SH-SY5Y (cell line): Measurements from ENCODE around the gene MLN.

Source experiments
- GATA2 ChIP-seq: IDR thresholded peaks from 2 replicates; pipeline ENCODE4 v1.6.1; 2011; ENCODE audit warnings: mild to moderate bottlenecking, low read depth, low read length
- GATA3 ChIP-seq: IDR thresholded peaks from 2 replicates; pipeline ENCODE4 v1.6.1; 2011; ENCODE audit warnings: low read depth, mild to moderate bottlenecking, low read length, moderate library complexity

The MLN gene, protein sequence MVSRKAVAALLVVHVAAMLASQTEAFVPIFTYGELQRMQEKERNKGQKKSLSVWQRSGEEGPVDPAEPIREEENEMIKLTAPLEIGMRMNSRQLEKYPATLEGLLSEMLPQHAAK

DNA sequence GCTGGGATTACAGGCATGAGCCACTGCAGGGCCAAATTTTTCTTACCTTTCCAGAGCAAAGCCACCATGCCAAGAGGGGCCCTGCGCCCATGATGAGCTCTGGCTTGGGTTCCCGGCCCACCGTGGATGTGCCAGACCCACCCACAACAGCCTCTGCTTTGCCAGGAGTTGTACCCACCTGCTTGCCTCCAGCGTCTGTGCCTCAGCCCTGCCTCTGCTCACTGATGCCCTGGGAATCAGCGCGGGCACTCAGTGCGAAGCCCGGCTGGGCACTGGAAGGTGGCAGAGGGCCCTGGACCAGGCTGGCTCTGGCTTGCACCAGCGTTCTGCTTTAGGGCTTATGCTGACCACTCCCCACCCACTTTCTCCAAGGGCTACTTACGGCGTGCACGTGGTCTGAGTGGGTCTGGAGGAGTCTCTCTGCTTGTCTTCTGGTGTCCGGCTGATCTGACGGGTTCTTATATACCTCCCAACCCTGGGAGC, at the start of gene MLN:
Gene MLN (minus strand): TSS at position 433 of the 483 bp plus-strand sequence. CDS start 2,840 bp downstream, outside the sequence.
- no peak for TF ChIP-seq GATA3
- TF ChIP-seq GATA2, result no peak

DNA sequence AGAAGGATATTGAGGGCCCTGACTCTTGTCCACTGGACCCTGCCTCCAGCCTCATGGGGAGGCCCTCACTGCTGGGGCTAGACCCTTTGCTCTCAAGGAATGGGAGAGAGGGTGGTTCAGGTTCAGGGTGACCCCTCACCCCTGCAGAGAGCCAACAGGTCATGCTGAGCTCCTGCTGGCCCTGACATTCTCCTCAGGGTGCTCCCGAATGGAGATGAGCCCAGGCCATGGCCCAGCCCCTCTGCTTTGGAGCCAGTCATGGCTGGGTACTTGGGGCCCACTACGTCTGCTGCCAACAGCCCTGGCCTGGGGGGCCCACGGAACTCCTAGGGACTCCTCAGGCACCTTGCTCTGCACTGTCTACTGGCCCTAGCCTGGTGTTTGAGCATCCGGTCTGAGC, 49.2 kb upstream of the MLN start:
- TF ChIP-seq GATA3 (no peak), GATA2 (no peak)

DNA sequence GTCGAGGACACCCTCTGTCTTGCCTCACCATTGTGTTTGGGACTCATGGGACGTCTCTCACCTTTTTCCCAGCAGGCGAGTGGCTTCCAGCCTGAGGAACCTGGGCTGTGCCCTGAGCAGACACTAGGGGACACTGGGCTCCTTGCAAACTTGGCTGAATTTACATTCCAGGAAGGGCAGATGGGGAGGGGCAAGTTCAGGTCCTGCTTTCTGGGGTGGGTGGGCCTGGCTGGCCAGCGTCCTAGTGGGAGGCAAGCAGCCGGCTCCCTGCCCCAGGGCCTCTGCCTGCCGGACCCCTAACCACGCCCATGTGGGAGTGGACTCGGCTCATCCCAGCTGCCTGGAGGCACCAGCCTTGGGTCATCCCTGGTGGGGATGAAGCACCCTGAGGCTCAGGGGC, 48.2 kb upstream of the MLN start:
- TF ChIP-seq GATA2 (no peak), GATA3 (no peak)

DNA sequence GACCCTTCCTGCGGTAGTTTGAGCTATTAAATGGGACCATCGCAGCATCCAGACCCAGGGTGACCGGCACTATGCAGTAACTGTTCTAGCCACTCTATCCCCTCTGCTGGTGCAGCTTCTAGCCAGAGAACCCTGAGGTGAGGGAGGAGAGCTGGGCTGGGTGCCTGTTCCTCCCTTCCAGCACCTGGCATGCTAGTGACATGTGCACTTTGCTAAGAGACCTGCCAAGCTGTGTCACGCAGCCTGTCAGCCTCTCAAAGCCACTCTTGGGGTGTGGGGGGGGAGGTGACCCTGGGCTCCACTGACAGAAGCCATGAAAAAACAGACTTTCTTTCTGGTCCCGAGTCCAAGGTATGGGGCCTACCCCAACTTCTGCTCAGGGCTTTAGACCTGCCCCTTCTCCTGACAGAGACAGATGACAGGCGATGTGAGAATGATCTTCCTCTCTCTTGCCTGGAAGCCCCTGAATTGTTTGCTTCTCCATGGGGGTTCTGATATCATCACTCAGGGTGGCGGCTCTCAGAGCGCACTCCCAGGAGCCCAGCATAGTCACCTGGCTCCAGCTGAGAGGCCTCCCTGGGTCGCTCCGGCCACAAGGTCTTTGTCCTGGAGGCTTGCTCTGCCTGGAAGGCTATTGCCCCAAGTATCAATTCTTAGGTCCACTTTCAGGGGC, 47.2 kb upstream of the MLN start:
- TF ChIP-seq GATA2 (no peak), GATA3 (no peak)

DNA sequence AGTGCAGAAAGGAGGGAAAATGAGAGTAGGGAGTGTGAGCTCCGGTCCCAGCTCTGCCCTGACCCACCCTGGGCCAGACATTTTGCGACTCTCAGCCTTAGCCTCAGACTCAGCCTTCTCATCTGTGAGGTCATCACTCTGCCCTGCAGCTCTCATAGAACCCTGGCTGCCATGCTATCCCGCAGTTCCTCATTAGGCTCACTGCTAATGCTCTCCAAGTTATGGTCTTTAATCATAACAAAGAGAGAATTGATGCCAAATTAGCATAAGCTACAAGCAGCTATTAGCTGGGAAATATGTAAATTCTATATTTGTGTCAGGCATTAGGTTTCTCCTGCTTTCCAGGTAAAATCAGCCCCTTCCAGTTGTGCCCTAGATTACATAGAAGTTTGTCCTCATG, 46.5 kb upstream of the MLN start:
- TF ChIP-seq GATA2 (no peak), GATA3 (no peak)

DNA sequence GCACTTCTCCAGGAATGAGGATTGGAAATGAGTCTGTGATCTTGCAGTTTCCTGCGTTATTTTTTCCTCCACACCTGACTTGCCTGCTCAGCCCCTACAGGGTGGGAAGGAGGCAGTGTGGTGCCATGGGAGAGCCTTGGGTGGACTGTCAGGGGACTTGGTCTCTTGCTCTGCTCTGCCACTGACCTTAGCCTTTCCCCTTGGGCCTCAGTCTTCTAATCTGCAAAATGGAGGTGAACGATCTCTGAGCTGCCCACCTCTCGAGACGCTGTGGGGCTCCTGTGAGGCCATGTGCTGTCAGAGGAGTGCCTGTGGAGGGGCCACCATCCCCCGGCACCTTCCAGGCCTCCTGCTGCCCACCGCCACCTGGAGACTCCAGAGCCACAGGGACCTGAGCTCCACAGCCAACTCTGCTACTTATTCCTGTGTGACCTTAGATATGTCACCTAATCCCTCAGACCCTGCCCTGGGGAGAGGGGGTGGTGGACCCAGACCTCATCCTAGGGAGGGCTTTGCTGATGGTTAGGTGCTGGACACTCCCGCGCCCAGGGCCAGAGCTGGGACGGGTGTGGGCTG, 45.8 kb upstream of the MLN start:
- TF ChIP-seq GATA2 (no peak), GATA3 (no peak)

DNA sequence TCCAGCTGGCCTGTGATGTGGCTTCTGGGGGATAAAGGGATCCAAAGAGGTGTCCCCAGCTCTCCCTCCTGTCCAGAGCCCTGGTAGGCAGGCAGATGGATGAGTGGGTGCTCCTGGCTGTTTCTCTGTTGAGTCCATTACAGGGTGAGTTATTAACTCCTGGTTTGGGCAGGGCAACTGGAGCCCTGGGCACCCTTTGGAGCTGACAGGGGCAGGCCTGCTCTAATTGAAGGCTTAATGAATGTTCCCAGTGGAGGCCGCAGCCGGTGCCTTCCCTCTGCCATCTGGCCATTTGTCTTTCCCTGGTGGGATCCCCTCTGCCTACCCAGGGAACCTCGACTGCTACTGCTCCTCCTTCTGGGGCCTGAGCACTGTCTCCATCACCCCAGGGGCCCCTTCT, 44.7 kb upstream of the MLN start:
- TF ChIP-seq GATA2, result no peak
- TF ChIP-seq GATA3, result no peak

DNA sequence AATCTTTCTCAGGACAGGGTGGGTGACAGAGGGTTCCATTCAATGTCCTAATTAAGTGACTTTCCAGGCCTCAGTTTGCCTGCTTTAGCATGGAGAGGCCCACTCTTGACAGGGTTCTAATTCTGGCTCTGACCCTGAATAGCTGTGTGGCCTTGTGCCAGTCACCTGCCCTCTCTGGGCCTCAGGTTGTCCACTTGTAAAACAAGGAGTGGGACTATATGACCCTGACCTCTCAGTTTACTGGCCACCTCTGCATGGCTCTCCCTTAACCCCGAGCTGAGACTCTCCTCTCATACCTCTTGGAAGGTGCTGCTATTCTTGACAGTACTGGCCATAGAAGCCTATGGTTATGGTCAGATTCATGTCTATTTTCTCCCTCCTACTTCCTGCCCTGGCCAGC, 44.1 kb upstream of the MLN start:
- no peak for TF ChIP-seq GATA3
- no peak for TF ChIP-seq GATA2

DNA sequence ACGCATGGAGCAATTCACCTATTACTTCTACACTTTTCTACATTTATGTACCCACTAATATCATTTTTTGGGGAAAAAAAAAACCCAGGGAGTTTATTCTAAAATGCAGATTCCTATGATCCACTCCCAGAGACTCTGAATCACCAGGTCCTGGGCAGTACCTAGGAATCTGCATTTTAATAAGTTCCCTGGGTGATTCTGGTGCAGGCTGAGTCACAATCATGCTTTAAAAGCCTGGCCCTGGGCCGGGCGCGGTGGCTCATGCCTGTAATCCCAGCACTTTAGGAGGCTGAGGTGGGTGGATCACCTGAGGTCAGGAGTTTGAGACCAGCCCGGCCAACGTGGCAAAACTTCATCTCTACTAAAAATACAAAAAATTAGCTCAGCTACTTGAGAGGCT, 43.3 kb upstream of the MLN start:
- TF ChIP-seq GATA2, result no peak
- no peak for TF ChIP-seq GATA3

DNA sequence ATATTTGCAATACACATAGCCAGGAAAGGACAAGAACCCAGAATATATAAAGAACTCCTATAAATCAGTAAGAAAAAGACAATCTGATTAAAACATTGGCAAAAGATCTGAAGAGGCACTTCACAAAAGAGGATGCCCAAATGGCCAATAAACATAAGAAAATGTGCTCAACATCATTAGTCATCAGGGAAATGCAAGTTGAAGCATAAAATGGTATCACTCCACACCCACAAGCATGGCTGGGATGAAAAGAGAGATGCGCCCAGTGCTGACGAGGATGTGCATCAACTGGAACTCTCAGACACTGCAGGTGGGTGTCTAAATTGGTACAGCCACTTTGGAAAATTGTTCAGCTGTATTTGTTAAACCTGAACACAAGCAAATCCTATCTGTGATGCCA, 42.4 kb upstream of the MLN start:
- TF ChIP-seq GATA2 (no peak), GATA3 (no peak)

DNA sequence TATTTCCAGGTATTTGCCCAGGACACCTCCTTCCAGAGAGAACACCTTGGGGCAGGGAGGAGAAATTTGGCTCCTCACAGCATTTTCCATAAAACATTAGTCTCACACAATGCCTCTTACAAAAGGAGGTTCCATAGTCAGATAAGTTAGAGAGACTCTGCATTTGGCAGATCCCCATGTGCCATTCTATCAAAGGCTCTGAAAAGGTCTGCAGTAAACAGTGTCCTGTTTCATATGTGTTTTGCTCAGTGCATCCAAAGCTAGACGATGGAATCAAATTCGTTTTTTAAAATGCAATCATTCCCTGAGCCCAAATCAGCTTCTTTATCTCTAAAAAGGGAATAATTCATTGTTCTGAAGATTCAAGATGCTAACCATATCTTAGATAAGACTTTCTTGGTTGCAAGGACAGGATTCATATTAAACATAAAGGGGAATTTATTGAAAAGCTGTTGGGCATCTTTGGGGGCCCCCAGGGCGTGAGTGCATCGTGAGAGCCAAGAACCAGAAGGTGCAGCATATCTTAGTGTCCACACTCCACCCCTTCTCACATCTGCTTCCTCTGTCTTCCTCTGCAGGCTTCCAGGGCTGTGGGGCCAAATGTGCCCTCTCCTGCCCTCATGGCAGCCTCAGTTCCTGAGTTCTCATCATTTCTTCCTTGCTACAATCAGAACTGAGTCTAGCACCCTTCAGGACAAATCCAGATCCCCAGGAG, 41.4 kb upstream of the MLN start:
- no peak for TF ChIP-seq GATA2
- TF ChIP-seq GATA3, result no peak

DNA sequence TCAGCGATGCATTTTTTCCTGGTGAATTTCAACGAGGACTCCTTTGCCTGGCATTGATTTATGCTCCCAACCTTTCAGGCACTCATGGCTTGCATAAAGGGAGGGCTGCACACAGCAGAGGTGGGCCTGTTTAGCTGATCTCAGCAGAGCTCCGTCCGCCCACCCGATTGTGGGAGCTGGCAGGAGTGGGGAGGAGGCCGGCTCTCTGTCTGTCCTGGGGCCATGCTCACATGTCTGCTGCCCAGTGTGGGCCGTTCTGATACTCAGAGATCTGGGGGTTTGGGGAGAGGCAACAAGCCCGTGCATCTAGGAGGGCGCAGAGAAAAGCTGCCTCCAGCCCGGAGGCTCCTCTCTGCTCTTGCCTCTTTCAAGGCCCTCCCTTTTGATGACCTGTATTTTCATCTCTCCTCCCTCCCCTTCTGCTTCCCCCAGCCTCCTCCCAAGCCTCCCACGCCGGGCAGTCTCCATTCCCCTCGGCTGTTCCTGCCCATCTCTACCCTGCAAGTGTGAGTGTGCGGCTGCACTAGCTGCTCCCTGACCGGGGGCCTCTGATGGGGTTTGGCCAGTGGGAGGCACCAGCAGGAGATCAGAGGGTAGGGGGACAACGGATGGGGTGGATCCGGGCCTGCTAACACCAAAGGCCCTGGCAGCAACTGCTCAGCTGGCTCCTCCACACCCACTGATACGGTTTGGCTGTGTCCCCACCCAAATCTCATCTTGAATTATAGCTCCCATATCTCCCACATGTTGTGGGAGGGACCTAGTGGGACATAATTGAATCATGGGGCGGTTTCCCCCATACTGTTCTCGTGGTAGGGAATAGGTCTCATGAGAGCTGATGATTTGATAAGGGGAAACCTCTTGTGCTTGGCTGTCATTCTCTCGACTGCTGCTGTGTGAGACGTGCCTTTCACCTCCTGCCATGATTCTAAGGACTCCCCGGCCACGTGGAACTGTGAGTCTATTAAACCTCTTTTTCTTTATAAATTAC, 39.6 kb upstream of the MLN start:
- TF ChIP-seq GATA3 (no peak), GATA2 (peak; percentile 29; the same call in 1 of the 2 replicates)

DNA sequence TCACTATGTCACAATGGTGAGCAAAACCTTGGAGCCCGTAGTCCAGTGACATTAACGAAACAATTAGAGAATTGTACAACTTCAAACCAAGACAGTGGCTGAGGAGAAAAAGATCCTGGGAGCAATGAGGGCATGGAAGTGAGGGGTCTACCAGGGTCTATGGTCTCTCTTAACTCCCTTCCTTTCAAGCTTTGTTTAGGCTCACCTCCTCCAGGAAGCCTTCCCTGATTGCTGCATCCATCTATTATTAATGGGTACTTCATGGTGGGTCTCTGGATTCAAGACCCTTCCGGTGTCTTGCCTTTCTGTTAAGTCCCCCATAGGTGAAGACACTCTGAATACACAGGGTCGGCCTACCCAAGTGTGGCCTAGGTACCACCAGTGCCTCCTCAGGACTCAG, 38.1 kb upstream of the MLN start:
- TF ChIP-seq GATA3 (no peak), GATA2 (no peak)

DNA sequence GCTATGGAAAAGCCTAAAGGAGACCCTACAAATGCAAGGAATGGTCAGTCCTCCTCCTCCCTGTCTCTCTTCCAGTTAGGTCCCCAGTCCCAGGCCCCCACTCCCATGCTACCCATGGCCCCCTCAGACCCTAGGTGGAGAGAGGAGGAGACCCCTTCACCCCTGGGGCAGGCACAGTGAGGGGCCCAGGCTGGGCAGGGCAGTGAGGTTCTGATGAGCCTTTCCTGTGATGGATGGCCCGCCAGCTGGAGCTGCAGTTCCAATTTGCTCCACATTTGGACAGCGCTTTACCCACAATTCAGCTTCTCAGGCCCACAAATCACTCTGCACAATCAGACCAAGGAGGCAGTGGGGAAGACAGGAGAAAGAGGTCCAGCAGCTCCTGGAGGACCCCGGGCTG, 37.3 kb upstream of the MLN start:
- TF ChIP-seq GATA3 (no peak), GATA2 (no peak)
